ENCODE results near the gene WNT1. TPM values are rescaled to one million over a fixed set of nuclear protein-coding genes. Genes with fewer than 3 reads are reported as not detected.

WNT1 gene
- total RNA-seq, 3 donors from 2014 or later: not detected

GRCh38 chr12:48934312-48934706 is 43.8 kb upstream of the WNT1 start:
- DNase-seq: peak in 1 of 3 donors; percentile 40
- intact Hi-C loops (cut with DNase I, micrococcal nuclease): no loop called here
- no peaks in the 10 kb centered on the region for H3K4me1 ChIP-seq (ENCODE audit: low read depth)
- H3K9me3 ChIP-seq: no peaks in the 10 kb centered on the region
- no peak overlapping the region for H3K4me3 ChIP-seq
- H3K36me3 ChIP-seq (ENCODE audit: low read depth): no peaks in the 10 kb centered on the region
- ATAC-seq: peak; percentile 30
- peak; percentile 16 for TF ChIP-seq CTCF (IDR thresholded peaks at IDR 0.05)

DNA sequence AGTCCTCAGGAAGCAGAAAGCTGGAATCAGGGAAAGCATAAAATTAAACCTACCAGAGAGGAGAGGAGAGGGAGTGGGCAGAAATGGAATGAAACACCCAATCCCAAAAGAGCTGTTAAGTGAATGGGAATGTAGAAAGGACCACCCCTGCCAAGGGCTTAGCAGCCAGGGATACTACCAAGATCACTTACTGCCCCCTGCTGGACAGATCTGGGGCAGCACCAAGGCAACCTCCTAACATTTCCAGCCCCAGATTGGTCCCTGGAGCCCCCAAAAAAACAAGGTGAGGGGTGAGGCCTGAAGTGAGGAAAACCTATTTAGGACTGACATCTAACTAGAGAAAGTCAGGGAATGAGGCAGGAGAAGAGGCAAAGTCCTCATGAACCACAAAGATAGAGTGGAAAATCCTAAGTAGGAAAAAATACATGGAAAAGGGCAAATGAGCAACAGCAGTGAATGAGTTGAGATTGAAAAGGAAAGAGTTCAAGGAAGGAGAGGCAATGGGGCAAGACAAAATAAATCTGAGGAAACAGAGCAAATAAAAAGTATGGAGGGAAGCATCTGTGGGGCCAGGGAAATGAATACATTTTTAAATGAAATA is 41.6 kb upstream of the WNT1 start:
- ATAC-seq (peak; percentile 75), DNase-seq (peak; percentile 59 to 90 (median 77))
- Histone ChIP-seq H3K9me3 (no peaks in the 10 kb centered on the region), H3K4me1 (ENCODE audit: low read depth) (no peaks in the 10 kb centered on the region), H3K4me3 (no peak overlapping the region), H3K36me3 (ENCODE audit: low read depth) (no peaks in the 10 kb centered on the region)
- TF ChIP-seq CTCF (IDR thresholded peaks at IDR 0.05): peak; percentile 77
- intact Hi-C loops (cut with DNase I, micrococcal nuclease): no loop called here

GRCh38 chr12:48937170-48937569 is 41.0 kb upstream of the WNT1 start:
- Histone ChIP-seq H3K4me1 (ENCODE audit: low read depth) (no peaks in the 10 kb centered on the region), H3K9me3 (no peaks in the 10 kb centered on the region), H3K4me3 (no peak overlapping the region), H3K36me3 (ENCODE audit: low read depth) (no peaks in the 10 kb centered on the region)
- no peak for ATAC-seq
- DNase-seq: no peak
- no peak for TF ChIP-seq CTCF (IDR thresholded peaks at IDR 0.05)
- intact Hi-C loops (cut with DNase I, micrococcal nuclease): no loop called here

DNA sequence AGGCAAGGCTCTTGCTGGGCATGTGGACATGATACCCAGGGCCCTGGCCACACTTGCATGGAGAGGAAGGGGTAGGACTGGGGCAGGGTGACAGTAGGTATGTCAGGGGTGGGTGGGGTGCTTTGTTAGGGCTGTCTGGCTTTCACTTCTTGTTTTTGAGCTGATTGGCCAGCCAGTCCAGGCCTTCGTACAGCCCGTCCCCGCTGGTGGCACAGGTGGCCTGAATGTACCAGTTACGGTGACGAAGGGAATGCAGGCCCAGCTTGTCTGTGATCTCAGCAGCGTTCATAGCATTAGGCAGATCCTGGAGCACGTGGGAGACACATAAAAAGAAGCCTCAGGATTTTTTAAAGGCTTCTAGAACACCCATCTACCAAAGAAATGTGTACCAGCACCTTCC is 39.3 kb upstream of the WNT1 start:
- DNase-seq: no peak
- H3K4me3 ChIP-seq: no peak overlapping the region
- TF ChIP-seq CTCF (IDR thresholded peaks at IDR 0.05): no peak
- H3K4me1 ChIP-seq (ENCODE audit: low read depth): peaks cover 5% of the 10 kb centered on the region
- intact Hi-C loops (cut with DNase I, micrococcal nuclease): no loop called here
- no peaks in the 10 kb centered on the region for H3K36me3 ChIP-seq (ENCODE audit: low read depth)
- no peaks in the 10 kb centered on the region for H3K9me3 ChIP-seq
- ATAC-seq: peak; percentile 39

- no peak for TF ChIP-seq CTCF (IDR thresholded peaks at IDR 0.05)
- ATAC-seq (no peak), DNase-seq (no peak)
- Histone ChIP-seq H3K4me1 (ENCODE audit: low read depth) (peaks cover 10% of the 10 kb centered on the region), H3K9me3 (no peaks in the 10 kb centered on the region), H3K36me3 (ENCODE audit: low read depth) (no peaks in the 10 kb centered on the region), H3K4me3 (no peak overlapping the region)
- intact Hi-C loops (cut with DNase I, micrococcal nuclease): no loop called here
Observed at GRCh38 chr12:48940181-48940580, 37.9 kb upstream of the WNT1 start.

GRCh38 chr12:48943221-48943620 is 34.9 kb upstream of the WNT1 start:
- H3K4me3 ChIP-seq: no peak overlapping the region
- intact Hi-C loops (cut with DNase I, micrococcal nuclease): no loop called here
- no peaks in the 10 kb centered on the region for H3K36me3 ChIP-seq (ENCODE audit: low read depth)
- no peak for ATAC-seq
- no peak for TF ChIP-seq CTCF (IDR thresholded peaks at IDR 0.05)
- peaks cover 24% of the 10 kb centered on the region for H3K4me1 ChIP-seq (ENCODE audit: low read depth)
- no peak for DNase-seq
- no peaks in the 10 kb centered on the region for H3K9me3 ChIP-seq

Data from mucosa of descending colon (tissue), 3 donors.